ENCODE results near the gene DEXI.

- TF ChIP-seq POLR2AphosphoS5 (IDR thresholded peaks at IDR 0.05; ENCODE audit: borderline replicate concordance, low read depth, low read length) (no peak), EZH2 (IDR thresholded peaks at IDR 0.05) (no peak)
Measured at GRCh38 chr16:10926867-10927266, 15.4 kb downstream of the DEXI start.
